Endothelial cell of hepatic sinusoid (primary cell): ENCODE results near the gene TRA2A.

Experiments
- in situ Hi-C: cut with HindIII; loops from 2 replicates; pipeline ENCODE4 v1.10.0; 2017; ENCODE audit warnings: low sequenced_read_pairs

TRA2A gene

DNA sequence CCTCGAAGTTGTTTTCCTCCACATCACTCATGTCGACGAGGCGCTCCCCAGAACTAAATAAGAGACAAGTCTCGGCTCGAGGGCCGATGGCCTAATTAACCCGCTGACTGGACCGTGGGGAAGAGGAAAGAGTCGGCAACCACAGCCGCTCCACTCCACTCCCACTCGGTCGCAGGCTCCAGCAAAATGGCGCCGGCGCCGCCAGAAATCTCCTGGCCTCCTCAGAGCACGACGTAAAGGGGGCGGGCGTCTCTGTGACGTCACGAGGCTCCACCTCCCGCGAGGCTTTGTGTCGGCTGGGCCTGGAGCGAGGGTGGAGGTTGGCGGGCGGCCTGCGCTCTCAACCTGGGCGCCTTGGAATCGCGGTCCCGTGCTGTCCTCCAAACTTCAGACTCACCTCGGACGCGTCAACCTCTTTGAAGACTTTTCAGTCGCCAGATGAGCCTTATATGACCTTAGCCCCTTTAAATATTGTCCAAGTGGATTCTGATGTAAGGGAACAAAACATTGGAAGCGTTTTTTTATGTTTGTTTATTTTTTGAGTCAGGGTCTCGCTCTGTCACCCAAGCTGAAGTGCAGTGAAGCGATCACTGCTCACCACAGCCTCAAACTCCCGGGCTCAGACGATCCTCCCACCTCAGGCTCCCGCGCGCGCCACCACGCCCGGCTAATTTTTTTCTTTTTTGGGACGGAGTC is at the start of gene TRA2A:
Gene TRA2A, minus strand, starts transcription at position 188 of the 696 bp plus-strand sequence. Its CDS starts 157 bp downstream, at position 31.
- in situ Hi-C loops = no loop called here

DNA sequence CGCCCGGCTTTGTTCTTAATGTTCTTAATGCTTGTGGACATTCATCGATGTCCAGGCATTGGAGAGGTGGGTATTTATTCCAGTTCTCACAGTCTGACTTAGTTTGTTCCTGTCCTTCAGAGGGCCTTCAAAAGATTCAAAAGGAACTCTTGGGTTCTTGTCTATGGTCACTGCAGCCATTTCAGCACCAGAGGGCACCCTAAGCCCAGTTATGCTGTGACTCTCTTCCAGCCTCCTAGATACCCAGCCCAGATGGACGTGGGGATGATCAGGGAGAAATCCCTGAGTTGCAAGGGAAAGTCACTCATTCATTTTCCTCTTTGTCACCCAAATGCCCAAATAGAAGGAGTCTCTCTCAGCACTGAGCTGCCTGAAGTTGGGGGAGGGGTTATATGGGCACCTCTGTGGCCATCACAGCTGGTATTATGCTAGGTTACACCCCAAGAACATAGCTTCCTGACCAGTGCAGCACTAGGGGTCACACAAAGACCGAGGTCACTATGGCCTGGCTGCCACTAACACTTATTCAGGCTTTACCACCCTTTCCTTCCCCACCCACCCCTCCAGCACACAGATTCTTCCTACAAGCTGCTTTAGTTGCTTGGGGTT is 38.9 kb upstream of the TRA2A start:
- in situ Hi-C loops = loop anchor here (10.0 kb wide), 1 partner anchor 134 kb away; no protein-coding TSS in a partner anchor

DNA sequence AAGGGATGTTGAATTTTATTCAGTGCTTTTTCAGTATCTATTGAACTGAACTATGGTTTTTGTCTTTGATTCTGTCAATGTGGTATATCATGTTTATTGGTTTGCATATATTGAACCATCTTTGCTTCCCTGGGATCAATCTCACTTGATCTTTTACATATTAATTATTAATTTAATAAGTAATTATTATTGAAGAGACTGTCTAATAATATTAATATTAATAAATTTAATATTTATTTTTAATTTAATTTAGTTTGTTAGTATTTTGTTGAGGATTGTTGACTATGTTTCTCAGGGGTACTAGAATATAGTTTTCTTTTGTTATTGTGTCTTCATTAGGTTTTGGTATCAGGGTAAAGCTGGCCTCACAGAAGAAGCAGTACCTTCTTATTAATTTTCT is 26.5 kb upstream of the TRA2A start:
- in situ Hi-C loops = no loop called here

DNA sequence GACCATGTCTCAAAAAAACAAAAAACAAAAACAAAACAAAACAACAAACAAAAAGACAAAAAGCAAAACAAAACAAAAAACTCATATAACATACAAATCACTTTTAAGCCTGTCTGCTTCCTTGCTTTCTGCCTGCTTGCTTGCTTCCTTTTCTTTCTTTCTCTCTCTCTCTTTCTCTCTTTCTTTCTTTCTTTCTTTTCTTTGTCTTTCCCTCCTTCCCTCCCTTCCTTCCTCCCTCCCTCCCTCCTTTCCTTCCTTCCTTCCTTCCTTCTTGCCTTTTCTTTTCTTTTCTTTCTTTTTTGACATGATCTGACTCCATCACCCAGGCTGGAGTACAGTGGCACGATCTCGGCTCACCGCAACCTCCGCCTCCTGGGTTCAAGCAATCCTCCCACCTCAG is 15.9 kb upstream of the TRA2A start:
- in situ Hi-C loops = no loop called here

DNA sequence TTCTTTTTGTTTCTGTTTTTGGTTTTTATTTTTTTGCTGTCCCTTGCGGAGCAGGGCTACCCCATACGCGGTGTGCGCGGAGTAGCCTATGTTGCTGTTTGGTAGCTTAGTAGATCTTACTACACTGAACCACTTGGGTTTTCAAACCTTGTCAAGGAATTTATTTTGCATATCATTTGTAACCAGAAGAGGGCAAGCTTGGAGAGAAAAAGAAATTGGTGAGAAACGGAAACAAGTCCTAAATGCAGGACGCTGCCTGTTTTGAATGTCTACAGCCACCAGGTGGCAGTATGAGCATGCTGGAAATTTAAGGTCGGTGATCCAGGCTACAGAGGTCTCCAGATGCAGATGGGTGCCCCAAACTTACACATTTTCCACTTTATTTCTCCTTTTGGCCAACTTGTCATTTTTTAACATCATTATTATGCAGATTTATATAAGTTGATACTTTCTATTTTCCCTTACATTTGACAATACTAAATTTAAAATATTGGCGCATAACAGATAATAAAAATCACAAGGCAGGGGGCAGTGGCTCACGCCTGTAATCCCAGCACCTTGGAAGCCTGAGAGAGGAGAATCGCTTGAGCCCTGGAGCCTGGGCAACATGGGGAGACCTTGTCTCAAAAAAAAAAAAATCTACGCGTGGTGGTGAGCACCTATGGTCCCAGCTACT is 15.3 kb upstream of the TRA2A start:
- in situ Hi-C loops = no loop called here

DNA sequence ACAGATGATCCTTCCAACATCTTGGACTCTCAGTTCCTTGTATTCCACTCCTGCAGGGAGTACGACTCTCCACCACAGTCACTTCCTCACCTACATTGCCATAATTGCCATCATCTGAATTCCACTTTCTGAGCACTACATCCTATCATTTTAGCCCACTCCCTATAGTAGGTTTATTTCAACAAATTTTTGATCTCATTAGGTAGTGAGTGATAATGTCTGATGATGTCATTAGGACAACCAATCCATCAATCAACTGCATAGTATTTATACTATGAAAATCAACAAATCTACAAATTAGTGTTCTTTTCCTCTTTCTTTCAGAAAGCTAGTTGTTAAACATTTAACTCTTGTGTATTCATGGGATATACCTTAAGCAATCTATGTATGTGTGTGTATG is 13.7 kb upstream of the TRA2A start:
- in situ Hi-C loops = no loop called here

DNA sequence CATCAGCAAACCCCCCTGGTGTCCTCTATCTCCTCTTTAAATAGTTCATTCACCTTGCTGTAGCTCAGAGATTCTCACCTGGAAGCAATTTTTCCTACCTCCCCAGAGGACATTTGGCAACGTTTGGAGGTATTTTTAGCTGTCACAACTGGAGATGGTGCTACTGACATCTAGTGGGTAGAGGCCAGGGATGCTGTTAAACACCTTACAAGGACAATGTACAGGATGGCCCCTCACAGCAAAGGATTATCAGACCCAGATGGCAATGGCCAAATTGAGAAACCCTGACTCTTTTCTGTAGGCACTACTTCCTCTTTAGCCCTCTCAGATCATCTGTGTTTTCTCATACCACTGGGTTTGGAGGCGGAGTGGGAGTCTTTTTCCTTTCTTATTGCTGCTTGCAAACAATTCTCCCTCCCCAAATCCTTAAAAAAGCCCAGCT is 13.2 kb upstream of the TRA2A start:
- in situ Hi-C loops = no loop called here

DNA sequence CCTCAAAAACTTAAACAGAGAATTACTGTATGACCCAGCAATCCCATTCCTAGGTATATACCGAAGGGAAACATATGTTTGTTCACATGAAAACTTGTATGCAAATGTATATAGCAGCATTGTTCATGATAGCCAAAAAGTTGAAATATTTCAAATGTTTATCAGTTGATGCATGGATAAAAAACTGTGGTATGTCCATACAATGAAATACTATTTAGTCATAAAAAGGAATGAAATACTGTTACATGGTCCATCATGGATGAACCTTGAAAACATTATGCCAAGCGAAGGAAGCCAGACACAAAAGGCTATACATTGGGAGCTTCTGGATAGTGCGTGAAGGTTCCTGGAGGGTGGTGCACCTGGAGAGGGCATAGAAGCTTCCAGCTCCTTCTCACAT is 11.0 kb upstream of the TRA2A start:
- in situ Hi-C loops = no loop called here

DNA sequence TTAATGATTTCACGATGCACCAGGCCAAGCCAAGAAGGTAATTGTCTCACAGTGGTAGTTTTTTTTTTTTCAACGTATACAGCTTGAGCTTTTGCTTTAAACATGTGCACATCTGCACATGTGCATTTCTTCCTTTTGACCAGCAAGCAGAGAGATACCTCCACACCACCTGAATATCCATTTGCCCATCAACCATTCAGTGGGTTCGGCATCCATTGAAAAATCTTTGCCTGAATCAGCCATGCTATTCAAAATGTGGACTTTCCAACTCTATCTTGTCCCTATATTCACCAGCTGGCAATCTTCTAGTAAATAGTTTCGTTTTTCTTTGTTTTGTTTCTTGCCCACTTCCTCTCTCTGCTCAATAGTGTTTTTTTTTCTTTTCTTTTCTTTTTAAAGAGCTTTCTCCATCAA is 7.7 kb upstream of the TRA2A start:
- in situ Hi-C loops = no loop called here

DNA sequence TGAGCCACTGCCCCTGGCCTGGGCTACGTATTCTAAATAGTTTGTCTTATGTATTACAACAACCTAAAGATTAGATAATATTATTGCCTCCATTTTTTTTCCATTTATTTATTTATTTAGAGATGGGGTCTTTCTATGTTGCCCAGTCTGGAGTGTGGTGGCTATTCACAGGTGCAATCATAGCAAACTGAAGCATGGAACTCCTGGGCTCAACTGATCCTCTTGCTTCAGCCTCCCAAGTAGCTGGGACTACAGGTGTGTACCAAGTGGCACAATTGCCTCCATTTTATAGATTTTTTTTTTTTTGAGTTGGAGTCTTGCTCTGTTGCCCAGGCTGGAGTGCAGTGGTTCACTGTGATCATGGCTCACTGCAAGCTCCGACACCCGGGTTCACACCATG is 6.5 kb upstream of the TRA2A start:
- in situ Hi-C loops = no loop called here

DNA sequence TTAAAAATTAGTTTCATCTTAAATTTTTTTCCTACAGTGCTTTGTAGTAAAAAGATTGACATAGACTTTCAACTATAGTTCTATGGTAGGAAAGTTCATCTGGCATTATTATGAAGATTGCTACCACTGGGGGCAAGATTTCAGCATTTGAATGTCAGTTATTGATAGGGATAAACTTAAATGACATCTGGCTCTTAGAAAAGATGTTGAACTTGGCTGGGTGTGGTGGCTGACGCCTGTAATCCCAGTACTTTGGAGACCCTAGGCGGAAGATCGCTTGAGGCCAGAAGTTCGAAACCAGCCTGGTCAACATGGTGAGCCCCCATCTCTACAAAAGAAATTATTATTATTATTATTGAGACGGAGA is 1.4 kb upstream of the TRA2A start:
- in situ Hi-C loops = no loop called here

DNA sequence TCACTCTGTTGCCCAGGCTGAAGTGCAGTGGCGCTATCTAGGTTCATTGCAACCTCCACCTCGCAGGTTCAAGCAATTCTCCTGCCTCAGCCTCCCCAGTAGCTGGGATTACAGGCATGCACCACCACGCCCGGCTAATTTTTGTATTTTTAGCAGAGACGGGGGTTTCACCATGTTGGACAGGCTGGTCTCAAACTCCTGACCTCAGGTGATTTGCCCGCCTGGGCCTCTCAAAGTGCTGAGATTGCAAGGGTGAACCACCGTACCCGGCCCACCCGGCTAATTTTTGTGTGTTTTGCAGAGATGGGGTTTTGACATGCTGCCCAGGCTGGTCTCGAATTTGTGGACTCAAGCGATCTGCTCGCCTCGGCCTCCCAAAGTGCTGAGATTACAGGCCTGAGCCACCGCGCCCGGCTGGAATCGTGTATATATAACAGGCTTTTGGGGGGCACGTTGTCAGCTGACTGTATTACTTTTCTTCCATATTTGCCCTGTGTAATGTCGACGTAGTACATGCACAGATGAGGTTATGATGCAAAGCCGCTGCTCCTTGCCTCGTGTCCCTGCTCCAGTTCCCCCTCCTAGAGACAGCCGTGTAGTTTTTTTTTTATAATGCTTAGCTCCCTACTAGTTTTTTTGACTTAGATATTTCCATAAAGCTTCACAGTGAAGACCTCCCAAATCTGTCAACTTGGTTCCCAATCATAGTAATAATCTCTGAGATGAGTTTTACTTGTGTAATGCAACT is 883 bp upstream of the TRA2A start:
- in situ Hi-C loops = no loop called here

DNA sequence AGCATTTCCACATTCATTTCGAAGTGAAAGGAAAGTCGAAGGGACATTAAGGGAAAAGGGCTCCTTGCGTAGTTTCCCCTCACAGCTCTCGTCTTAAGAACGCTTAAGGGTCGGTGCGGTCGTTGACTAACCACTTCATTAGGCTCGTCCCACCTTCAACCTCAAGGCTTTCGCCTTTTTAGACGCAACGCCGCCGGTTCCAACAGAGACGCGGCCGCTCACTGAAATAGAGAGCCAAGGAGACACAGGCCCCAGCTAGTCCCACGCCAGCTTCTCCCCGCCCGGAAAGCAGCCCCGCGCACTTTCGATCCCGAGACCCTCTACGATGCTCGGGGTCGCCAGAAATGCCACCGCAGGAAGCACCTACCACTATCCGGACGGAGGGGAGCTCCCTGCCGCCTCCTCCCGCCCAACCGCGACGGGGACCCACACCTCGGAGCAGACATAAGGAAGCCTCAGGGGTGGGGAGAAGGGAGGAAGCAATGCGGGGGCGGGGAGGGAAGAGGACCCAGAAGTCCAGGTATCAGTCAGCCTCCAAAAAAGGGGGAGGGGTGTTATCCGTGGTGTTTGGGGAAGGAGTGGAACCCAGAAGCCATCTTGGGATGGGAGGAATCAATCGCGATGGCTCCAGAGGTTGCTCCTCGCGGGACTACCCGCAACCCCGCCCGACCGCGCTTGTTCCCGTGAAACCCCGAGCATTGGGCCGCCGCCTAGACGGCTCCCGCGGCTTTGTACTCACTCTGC is 559 bp downstream of the TRA2A start:
- in situ Hi-C loops = no loop called here

DNA sequence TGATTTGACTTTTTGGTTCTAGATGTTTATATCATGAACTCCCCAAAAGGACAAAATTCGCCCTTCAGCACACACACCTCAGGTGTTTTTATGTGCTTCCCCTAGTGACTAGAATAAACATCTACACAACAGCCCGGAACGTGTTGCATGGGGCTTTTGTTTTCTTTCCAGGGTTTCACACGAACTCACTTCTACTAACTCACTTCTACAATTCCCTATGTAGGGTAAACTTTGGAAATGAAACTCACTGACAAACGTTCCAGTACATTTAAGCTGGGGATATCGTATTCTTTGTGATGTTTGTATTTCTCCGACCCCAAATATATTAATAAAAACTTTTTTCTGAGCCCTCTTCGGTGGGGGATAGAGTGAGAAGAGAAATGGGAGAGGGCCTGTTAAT is 1.4 kb downstream of the TRA2A start:
- in situ Hi-C loops = no loop called here

DNA sequence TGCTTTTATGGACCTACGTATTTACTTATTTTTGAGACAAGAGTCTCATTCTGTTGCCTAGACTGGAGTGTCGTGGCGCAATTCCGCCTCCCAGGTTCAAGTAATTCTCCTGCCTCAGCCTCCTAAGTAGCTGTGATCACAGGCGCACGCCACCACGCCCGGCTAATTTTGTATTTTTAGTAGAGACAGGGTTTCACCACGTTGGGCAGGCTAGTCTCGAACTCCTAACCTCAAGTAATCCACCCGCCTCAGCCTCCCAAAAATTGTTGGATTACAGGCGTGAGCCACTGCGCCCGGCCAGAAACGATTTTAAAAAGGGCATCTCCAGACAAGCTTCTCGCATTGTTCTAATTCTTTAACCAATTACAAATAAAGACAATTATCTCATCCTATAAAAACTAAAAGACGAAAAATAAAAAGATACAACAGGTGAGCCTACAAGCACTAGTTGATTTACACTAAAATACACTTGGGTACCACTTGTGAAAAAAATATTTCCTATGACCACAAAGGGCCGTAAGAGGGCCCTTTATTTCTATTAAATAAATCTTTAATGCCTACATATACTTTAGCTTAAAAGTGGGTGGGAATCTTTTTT is 2.4 kb downstream of the TRA2A start:
- in situ Hi-C loops = loop anchor here (10.0 kb wide), 1 partner anchor 175 kb away; no protein-coding TSS in a partner anchor

DNA sequence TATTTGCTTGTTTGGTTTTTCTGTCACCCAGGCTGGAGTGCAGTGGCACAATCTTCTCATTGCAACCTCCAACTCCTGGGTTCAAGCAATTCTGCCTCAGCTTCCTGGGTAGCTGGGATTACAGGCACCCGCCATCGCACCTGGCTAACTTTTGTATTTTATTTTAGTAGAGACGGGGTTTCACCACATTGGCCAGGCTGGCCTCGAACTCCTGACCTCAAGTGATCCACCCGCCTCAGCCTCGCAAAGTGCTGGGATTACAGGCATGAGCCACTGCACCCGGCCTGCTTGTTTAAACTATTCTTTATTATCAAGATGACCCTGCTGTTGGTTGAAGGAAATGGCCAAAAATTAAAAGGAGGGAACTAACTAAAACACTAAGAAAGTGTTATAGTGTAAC is 6.2 kb downstream of the TRA2A start:
- in situ Hi-C loops = loop anchor here (10.0 kb wide), 1 partner anchor 171 kb away; no protein-coding TSS in a partner anchor

DNA sequence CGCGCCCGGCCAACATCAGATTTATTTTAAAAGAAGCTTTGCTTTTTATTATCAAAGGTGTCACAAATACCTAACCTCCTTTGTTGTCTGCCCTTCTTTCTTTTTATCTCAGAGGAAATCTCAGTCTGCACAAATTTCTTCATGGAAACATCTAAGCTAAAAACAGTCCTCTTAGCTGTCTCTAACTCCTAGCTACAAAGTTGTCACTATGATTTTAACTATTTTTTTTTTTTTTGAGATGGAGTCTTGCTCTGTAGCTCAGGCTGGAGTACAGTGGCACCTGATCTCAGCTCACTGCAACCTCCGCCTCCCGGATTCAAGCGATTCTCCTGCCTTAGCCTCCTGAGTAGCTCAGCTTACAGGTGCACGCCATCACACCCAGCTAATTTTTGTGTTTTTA is 7.3 kb downstream of the TRA2A start:
- in situ Hi-C loops = loop anchor here (10.0 kb wide), 1 partner anchor 170 kb away; no protein-coding TSS in a partner anchor

DNA sequence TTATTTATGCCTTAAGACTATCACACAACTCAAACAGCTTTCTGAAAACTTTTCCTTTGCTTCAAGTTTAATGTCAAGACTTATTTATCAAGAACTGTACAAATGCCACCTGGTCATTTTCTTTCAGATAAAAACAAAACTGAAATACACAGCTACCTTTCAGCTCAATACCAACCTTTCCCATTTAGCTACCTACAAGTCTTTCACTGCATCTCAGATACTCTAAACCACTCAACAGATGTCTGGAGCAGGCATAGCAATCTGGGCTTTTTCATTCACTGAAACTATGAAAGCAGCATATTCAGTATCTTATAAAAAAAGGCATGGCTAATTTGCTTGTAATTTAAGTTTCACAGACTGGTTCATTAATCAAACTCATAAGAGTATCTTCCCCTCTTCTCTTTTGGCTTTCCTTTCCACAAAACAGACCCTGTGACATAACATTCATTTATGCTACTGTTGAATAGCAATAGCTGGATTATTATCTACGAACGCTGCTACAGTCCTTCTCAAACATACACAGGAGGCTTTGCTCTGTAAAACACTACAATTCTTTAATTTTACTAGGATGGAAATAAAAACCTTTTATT is 8.2 kb downstream of the TRA2A start:
- in situ Hi-C loops = loop anchor here (10.0 kb wide), 1 partner anchor 169 kb away; no protein-coding TSS in a partner anchor

DNA sequence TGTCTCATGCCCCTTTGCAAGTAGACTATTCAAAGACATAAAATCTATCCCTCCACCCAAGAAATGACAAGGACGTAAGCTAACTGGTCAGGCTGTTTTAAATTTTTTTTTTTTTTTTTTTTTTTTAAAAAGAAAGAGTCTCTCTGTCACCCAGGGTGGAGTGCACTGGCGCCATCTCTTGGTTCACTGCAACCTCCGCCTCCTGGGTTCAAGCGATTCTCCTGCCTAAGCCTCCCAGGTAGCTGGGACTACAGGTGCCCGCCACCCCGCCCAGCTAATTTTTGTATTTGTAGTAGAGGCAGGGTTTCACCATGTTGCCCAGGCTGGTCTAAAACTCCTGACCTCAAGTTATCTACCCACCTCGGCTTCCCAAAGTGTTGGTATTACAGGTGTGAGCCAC is 11.2 kb downstream of the TRA2A start:
- in situ Hi-C loops = loop anchor here (10.0 kb wide), 1 partner anchor 166 kb away; no protein-coding TSS in a partner anchor

DNA sequence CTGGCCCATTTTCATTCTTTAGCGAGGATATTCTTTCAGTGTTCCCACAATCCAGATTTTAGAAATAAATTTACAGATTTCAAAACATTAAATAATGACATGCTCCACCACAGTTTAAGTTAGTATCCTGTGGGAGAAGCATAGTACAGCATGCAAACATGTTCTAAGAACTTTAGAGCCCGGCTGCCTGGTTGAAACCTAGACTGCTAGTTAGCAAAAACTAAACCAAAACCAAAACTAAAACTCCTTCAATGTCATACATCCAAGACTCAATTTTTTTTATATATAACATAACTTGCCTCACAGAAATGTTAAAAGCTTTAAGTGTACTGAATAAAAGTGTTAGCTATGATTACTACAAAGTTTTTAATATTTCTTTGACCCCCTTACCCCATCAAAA is 17.0 kb downstream of the TRA2A start:
- in situ Hi-C loops = no loop called here
